Stimulated activated CD4-positive, alpha-beta T cell treated with anti-CD3 and anti-CD28 coated beads, Interleukin-15, amount 100 ng/mL, for 48 hours (primary cell): ENCODE measurements around the gene AMER3.

Experiments used
- DNase-seq, 2 donors: peaks; one replicate each; pipeline ENCODE4 v3.0.0-alpha.2; 2020; ENCODE audit warnings: low read depth in 2 of 2

AMER3 gene

GRCh38 chr2:130756053-130756873 lies 923 bp downstream of the AMER3 start:
- DNase-seq: peak in 1 of 2 donors; percentile 11

GRCh38 chr2:130756874-130757668 lies 1.7 kb downstream of the AMER3 start:
- no peak for DNase-seq

- no peak for DNase-seq
These were observed 4.8 kb downstream of the AMER3 start for GRCh38 chr2:130759906-130760753.

GRCh38 chr2:130760754-130761751 lies 5.7 kb downstream of the AMER3 start:
- no peak for DNase-seq

- no peak for DNase-seq
These were observed 6.9 kb downstream of the AMER3 start for GRCh38 chr2:130762031-130762909.

GRCh38 chr2:130762910-130763385 lies 7.6 kb downstream of the AMER3 start:
- DNase-seq: no peak

- no peak for DNase-seq
These were observed 8.1 kb downstream of the AMER3 start for GRCh38 chr2:130763405-130763804.

GRCh38 chr2:130764035-130764820 lies 8.9 kb downstream of the AMER3 start:
- DNase-seq: no peak

- no peak for DNase-seq
These were observed 9.4 kb downstream of the AMER3 start for GRCh38 chr2:130764821-130765115.

GRCh38 chr2:130765464-130765863 lies 10.1 kb downstream of the AMER3 start:
- DNase-seq: no peak

GRCh38 chr2:130766037-130766436 lies 10.7 kb downstream of the AMER3 start:
- no peak for DNase-seq

- no peak for DNase-seq
These were observed 11.5 kb downstream of the AMER3 start for GRCh38 chr2:130766711-130767407.

GRCh38 chr2:130767408-130767775 lies 12.1 kb downstream of the AMER3 start:
- DNase-seq: no peak

GRCh38 chr2:130768191-130768855 lies 13.0 kb downstream of the AMER3 start:
- DNase-seq: no peak

GRCh38 chr2:130769343-130769907 lies 14.1 kb downstream of the AMER3 start:
- DNase-seq: no peak

GRCh38 chr2:130776550-130776949 lies 21.2 kb downstream of the AMER3 start:
- no peak for DNase-seq

GRCh38 chr2:130778781-130779180 lies 23.4 kb downstream of the AMER3 start:
- DNase-seq: no peak
